Stomach (tissue), 4 donors: Measurements from ENCODE around the gene B4GALNT4.

Experiments
- EP300 ChIP-seq: sonication (generic); formaldehyde crosslinking; IDR thresholded peaks from one replicate; pipeline ENCODE4 v1.6.1; 2017; ENCODE audit warnings: antibody characterized with exemption
- POLR2A ChIP-seq, 4 donors: fragments of 450-650 bp; IDR thresholded peaks; one replicate each; pipeline ENCODE4 v1.6.1; 2016; ENCODE audit warnings: antibody characterized with exemption in 4 of 4, control low read depth in 2 of 4, mild to moderate bottlenecking in 1 of 4, moderate library complexity in 1 of 4
- POLR2AphosphoS5 ChIP-seq, 3 donors: sonication (generic); formaldehyde crosslinking; IDR thresholded peaks; one replicate each; pipeline ENCODE4 v1.6.1; 2016; ENCODE audit warnings: antibody characterized with exemption in 3 of 3
- TF ChIP-seq, protein P1 (sequence below), 7 experiments: fragments of 450-650 bp in 4 of 7; fragments of 200-600 bp in 3 of 7; sonication (generic) in 3 of 7; IDR thresholded peaks; one replicate each; pipeline ENCODE4 v1.5.1; 2016 to 2019; ENCODE audit warnings: antibody characterized with exemption in 7 of 7, control low read depth in 2 of 7, mild to moderate bottlenecking in 1 of 7

DNA sequence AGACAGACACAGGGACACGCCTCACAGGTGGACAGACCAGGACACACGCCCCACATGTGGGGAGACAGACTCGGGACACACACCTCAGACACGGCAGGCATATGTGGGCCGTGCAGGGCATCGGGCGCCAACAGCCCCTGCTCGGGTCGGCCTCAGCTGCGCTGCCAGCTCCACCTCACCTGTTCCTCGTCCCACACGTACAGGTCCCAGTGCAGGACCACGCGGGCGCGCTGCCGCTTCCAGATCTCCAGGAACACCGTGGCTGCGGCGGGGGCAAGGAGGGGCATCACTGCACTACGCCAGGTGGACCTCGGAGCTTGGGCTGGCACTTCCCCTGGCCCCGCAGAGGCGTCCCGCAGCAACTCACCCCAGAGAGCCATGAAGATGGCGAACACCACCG is 60.1 kb downstream of the B4GALNT4 start:
- TF ChIP-seq, protein P1, sequence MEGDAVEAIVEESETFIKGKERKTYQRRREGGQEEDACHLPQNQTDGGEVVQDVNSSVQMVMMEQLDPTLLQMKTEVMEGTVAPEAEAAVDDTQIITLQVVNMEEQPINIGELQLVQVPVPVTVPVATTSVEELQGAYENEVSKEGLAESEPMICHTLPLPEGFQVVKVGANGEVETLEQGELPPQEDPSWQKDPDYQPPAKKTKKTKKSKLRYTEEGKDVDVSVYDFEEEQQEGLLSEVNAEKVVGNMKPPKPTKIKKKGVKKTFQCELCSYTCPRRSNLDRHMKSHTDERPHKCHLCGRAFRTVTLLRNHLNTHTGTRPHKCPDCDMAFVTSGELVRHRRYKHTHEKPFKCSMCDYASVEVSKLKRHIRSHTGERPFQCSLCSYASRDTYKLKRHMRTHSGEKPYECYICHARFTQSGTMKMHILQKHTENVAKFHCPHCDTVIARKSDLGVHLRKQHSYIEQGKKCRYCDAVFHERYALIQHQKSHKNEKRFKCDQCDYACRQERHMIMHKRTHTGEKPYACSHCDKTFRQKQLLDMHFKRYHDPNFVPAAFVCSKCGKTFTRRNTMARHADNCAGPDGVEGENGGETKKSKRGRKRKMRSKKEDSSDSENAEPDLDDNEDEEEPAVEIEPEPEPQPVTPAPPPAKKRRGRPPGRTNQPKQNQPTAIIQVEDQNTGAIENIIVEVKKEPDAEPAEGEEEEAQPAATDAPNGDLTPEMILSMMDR (IDR thresholded peaks at IDR 0.05): no peak
- TF ChIP-seq POLR2A (IDR thresholded peaks at IDR 0.05) (no peak), EP300 (no peak), POLR2AphosphoS5 (IDR thresholded peaks at IDR 0.05) (no peak)
